Urinary bladder (tissue), 4 donors: Measurements from ENCODE around the gene SPATA25. TPM values are rescaled to one million over a fixed set of nuclear protein-coding genes. Genes with fewer than 3 reads are reported as not detected.
"Not testable (repeated sequence)": the region's sequence is repeated elsewhere in the genome, so short reads cannot be mapped to it uniquely, and the experiment has no call there.

ENCODE experiments used
- DNase-seq: peaks from one replicate; pipeline ENCODE4 v3.0.0-alpha.2; 2015; ENCODE audit errors: extremely low spot score
- H3K27ac ChIP-seq: one replicate; pipeline ENCODE4 v1.5.1; 2013; ENCODE audit warnings: low read depth, mild to moderate bottlenecking, moderate library complexity
- H3K36me3 ChIP-seq: one replicate; pipeline ENCODE4 v1.6.1; 2013; ENCODE audit warnings: mild to moderate bottlenecking, moderate library complexity; ENCODE audit not compliant: insufficient read depth
- H3K4me1 ChIP-seq: one replicate; pipeline ENCODE4 v1.6.1; 2013; ENCODE audit warnings: mild to moderate bottlenecking, moderate library complexity; ENCODE audit not compliant: insufficient read depth
- H3K4me3 ChIP-seq: one replicate; pipeline ENCODE4 v1.5.1; 2013; ENCODE audit warnings: low read depth, low read length
- WGBS: extraction: QIAGEN DNeasy Blood & Tissue Kit; methylation state at CpG from one replicate; pipeline ENCODE4 v1.1.7; 2013; 5-methylcytosine and 5-hydroxymethylcytosine counted together
- polyA plus RNA-seq: library from polyadenylated mRNA; stranded (reverse); fragments of 200-250 nt; gene quantifications from one replicate; pipeline ENCODE4 v1.2.3, GENCODE V29; 2013
- total RNA-seq: library from RNA; depleted of rRNA; stranded (reverse); fragments of >200 nt; gene quantifications from one replicate; pipeline ENCODE4 v1.2.3, GENCODE V29; 2014
- donor health status: healthy with polysubstance abuse.
- donor health status: healthy.

SPATA25 gene
- total and polyA plus RNA-seq, 2 donors, result 1.7 to 3.8 TPM

DNA sequence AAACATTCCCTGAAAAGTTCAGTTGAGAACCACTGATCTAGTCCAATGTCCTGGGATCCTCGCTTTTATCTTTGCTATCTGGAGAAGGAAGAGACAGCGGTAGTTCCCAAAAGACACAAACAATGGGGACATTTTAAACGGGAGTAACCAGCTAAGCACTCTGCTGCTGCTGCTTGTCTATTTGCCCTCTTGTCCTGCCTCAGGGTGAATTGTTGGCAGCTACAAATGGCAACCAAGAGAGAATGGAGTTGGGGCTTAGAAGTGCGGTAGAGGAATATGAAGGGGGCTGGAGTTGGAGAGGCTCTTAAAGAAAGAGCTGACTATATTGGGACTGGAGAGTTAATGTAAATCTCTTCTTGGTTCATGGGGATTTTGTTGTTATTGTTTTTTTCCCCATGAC lies 12.8 kb downstream of the SPATA25 start:
- Histone ChIP-seq H3K27ac (no peak overlapping the region), H3K4me1 (no peaks in the 10 kb centered on the region), H3K4me3 (no peak overlapping the region), H3K36me3 (no peaks in the 10 kb centered on the region)
- 83% methylated on average over 4 of the region's 4 CpGs for WGBS
- no peak for DNase-seq

DNA sequence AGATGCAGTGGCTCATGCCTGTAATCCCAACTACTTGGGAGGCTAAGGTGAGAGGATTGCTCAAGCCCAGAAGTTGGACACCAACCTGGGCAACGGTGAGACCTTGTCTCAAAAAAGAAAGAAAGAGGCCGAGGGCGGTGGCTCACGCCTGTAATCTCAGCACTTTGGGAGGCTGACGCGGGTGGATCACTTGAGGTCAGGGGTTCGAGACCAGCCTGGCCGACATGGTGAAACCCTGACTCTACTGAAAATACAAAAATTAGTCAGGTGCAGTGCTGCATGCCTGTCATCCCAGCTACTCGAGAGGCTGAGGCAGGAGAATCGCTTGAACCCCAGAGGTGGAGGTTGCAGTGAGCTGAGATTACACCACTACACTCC lies 13.3 kb downstream of the SPATA25 start:
- H3K36me3 ChIP-seq, H3K4me3 ChIP-seq, H3K4me1 ChIP-seq, DNase-seq, H3K27ac ChIP-seq: not testable (repeated sequence)
- 95% methylated on average over 10 of the region's 10 CpGs for WGBS

DNA sequence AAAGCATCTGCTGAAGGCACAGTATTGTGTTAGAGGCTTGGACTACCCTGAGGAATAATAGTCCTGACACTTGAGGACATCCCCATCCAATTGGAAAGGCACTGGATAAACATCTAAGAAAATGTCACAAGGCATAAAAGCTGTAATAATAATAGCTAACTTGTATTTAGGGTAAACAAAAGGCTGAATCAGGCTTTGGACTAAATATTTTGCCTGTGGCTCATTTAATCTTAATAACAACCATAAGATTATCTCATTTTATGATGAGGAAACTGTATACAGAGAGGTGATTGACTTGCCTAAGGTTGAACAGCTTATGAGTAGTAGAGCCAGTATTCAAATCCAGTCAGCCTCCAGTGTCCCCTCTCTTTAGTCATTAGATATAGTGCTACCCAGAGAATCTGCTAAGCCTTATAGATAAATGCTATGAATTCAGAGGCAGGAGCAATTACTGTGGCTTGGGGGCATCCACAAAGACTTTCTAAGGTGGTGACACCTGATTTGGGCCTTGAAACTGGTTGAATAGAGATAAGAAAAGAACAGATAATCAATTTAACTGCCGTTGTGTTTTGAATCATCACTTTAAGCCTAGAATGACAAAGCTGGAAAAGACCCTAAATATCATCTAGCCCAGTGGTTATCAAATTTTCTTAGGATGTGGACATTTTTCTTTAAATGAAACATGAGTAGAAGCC lies 13.9 kb downstream of the SPATA25 start:
- DNase-seq, result no peak
- Histone ChIP-seq H3K36me3 (no peaks in the 10 kb centered on the region), H3K27ac (no peak overlapping the region), H3K4me3 (no peak overlapping the region), H3K4me1 (no peaks in the 10 kb centered on the region)
- 79% methylated on average over 1 of the region's 1 CpG for WGBS

DNA sequence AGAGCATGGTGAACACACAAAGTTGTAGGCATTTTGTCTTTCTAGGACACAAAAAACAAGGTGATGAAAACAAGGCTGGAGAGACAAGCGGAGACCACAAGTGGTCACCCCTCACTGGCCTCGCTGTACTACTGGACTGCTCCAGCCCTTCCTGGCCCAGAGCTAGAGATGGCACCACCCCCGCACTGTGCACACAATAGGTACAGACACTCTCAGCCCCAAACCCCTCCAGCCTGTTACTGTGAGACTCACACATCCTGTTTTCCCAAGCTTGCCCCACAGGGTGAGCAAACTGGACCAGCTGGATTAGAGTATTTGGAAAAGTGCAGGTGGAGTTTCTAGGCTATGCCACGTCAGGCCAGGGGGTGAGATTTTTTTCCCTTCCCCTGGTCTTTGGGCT lies 14.8 kb downstream of the SPATA25 start:
- H3K27ac ChIP-seq, result no peak overlapping the region
- H3K4me3 ChIP-seq, result no peak overlapping the region
- no peaks in the 10 kb centered on the region for H3K4me1 ChIP-seq
- WGBS, result 92% methylated on average over 4 of the region's 4 CpGs
- no peak for DNase-seq
- no peaks in the 10 kb centered on the region for H3K36me3 ChIP-seq

DNA sequence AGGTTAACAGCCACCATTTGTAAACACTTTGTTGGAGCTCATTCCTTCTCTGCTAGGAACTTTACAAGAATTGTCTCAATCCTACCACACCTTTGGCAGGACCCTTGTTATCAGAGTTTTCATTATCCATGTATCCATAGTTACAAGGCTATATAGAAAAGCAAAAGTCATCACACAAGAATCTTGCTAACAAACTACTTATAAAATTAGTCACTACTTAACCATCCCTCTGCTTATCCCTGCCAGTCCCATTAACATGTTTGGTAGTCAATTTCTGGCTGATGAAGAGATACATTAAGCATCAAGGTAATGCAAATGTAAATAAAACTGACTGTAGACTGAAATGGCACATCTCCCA lies 19.6 kb downstream of the SPATA25 start:
- no peak overlapping the region for H3K4me3 ChIP-seq
- DNase-seq, result no peak
- H3K27ac ChIP-seq, result no peak overlapping the region
- H3K36me3 ChIP-seq, result no peaks in the 10 kb centered on the region
- no peaks in the 10 kb centered on the region for H3K4me1 ChIP-seq

DNA sequence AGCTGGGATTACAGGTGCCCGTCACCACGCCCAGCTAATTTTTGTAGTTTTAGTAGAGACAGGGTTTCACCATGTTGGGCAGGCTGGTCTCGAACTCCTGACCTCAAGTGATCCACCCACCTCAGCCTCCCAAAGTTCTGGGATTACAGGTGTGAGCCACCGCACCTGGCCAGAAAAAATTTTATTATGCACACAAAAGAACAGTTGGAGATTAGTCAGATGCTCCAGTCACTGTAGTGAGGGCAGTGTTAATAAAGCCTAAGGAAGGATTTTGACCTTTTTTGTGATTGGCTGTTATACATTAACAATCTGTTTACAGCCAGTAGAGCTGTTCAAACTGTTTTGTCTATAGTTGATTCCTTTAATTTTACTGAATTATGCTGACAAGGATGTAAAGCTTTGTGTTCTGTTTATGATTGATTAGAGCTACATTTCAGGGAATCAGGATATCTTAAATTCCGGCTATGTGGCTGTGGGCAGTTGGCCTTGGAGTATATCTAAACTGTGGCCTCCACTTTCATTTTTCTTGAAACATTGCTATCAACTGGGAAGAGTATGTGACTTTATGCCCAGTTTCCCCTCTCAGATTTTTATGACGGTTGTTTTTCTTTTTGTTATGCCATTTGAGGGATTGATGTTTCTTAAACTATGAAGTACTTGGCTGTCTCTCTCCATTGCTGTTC lies 20.1 kb downstream of the SPATA25 start:
- WGBS, result 83% methylated on average over 6 of the region's 6 CpGs
- no peaks in the 10 kb centered on the region for H3K36me3 ChIP-seq
- no peak overlapping the region for H3K27ac ChIP-seq
- no peak overlapping the region for H3K4me3 ChIP-seq
- H3K4me1 ChIP-seq, result no peaks in the 10 kb centered on the region
- DNase-seq, result no peak

DNA sequence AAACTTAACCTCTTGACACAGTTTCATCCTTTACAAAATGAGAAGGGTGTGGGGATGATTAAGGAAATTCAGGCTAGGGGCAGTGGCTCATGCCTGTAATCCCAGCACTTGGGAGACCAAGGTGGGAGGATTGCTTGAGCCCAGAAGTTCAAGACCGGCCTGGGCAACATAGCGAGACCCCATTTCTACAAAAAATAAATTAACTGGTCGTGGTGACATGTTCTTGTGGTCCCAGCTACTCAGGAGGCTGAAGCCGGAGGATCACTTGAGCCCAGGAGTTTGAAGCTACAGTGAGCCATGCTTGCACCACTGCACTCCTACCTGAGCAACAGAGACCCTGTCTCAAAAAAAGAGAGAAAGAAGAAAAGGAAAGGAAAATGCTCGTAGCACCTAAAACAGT lies 21.0 kb downstream of the SPATA25 start:
- no peak for DNase-seq
- WGBS, result 94% methylated on average over 5 of the region's 5 CpGs
- H3K4me1 ChIP-seq, result no peaks in the 10 kb centered on the region
- no peaks in the 10 kb centered on the region for H3K36me3 ChIP-seq
- no peak overlapping the region for H3K27ac ChIP-seq
- H3K4me3 ChIP-seq, result no peak overlapping the region

DNA sequence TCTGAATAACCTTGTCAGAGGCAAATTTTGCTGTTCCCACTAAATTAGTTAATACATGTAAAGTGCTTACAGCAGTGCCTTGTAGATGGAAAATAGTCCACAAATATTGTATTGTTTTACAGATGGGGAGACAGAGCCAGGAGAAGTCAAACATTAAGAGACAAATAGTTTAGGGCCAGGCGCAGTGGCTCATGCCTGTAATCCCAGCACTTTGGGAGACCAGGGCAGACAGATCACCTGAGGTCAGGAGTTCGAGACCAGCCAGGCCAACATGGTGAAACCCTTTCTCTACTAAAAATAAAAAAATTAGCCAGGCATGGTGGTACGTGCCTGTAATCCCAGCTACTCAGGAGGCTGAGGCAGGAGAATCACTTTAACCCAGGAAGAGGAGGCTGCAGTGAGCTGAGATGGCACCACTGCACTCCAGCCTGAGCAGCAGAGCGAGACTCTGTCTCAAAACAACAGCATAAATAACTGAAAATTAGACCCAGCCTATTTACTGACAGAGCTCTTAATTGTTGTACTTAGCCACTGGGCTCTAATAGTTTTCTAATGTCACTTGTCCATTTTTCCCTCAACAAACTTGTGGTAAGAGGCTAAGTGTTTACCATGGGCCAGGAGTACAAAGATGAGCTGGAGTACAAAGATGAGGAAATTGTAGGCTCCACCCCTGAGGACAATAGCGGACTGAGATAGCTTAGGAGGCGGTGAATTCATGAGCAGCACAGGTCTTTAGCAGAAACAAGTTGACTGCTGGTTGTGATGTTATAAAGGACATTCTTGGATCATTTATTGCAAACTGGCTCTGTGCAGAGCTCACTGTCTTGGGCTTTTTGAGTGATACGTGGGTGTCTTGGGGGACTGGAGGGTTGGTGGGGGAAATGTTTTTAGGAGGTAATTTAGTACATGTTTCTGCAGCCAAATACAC lies 23.6 kb downstream of the SPATA25 start:
- no peak for DNase-seq
- Histone ChIP-seq H3K27ac (no peak overlapping the region), H3K4me3 (no peak overlapping the region), H3K4me1 (no peaks in the 10 kb centered on the region), H3K36me3 (no peaks in the 10 kb centered on the region)
- WGBS, result 90% methylated on average over 7 of the region's 7 CpGs

DNA sequence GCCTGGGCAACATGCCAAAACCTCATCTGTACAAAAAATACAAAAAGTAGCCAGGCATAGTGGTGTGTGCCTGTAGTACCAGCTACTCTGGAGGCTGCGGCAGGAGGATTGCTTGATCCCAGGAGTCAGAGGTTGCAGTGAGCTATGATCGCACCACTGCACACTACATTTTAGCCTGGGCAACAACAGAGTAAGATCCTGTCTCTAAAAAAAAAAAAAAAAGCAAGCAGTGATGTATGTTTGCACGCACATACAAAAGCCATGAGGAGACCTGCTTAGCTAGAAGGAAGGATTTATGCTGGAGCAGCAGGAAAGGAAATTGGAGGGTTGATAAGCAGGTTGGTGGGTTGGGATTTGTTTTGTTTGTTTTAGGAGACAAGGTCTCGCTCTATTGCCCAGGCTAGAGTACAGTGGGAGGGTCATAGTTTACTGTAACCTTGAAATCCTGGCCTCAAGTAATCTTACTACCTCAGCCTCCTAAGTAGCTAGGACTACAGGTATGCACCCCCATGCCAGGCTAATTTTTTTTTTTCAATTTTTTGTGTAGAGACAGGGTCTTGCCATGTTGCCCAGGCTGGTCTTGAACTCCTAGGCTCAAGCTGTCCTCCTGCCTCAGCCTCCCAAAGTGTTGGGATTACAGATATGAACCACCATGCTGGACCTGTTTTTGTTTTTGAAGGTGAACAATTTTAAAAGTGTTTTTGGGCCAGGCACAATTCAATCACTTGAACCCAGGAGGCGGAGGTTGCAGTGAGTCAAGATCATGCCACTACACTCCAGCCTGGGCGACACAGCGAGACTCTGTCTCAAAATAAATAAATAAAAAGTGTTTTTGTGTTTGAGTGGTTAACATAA lies 26.0 kb downstream of the SPATA25 start:
- H3K4me1 ChIP-seq, result no peaks in the 10 kb centered on the region
- DNase-seq, result no peak
- 91% methylated on average over 7 of the region's 7 CpGs for WGBS

DNA sequence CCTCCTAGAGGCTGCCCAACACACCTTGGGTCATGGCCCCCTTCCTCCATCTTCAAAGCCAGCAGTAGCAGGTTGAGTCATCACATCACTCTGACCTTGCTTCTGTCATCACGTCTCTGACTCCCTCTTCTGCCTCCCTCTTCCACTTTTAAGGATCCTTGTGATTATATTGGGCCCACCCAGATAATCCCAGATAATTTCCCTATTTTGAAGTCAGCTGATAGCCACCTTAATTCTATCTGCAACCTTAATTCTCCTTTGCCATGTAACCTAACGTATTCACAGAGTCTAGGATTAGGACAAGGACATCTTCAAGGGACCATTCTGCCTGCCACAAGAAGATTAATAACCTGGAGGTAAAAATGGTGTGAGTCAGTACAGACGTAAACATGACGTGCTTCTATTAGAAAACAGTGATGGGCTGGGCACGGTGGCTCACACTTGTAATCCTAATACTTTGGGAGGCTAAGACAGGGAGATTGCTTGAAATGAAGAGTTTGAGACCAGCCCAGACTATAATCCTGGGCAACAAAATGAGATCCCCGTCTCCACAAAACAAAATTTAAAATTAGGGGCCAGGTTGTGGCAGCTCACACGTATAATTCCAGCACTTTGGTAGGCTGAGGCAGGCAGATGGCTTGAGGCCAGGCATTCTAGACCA lies 26.7 kb downstream of the SPATA25 start:
- H3K27ac ChIP-seq, result no peak overlapping the region
- H3K4me3 ChIP-seq, result no peak overlapping the region
- DNase-seq, result no peak
- WGBS, result 69% methylated on average over 7 of the region's 7 CpGs
- no peaks in the 10 kb centered on the region for H3K36me3 ChIP-seq
- H3K4me1 ChIP-seq, result no peaks in the 10 kb centered on the region

More for the DNA sequence above, 26.0 kb downstream of the SPATA25 start:
- Histone ChIP-seq H3K4me3 (no peak overlapping the region), H3K27ac (no peak overlapping the region), H3K36me3 (no peaks in the 10 kb centered on the region)

DNA sequence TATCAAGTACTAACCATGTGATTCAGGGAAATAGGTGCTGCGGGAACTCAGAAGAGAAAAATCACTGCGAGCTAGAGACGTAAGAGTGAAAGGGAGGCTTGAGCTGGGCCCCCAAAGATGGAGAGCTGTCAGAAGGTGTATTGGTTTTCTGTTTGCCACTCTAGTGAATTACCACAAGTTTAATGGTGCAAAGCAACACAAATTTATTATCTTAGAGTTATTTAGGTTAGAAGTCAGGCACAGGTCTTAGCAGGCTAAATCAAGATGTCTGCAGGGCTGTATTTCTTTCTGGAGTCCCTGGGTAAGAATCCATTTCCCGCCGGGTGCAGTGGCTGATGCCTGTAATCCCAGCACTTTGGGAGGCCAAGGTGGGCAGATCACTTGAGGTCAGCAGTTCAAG lies 27.5 kb downstream of the SPATA25 start:
- H3K36me3 ChIP-seq, result no peaks in the 10 kb centered on the region
- DNase-seq, result no peak
- H3K4me1 ChIP-seq, result peaks cover 2% of the 10 kb centered on the region
- 90% methylated on average over 5 of the region's 5 CpGs for WGBS
- no peak overlapping the region for H3K27ac ChIP-seq
- H3K4me3 ChIP-seq, result no peak overlapping the region

DNA sequence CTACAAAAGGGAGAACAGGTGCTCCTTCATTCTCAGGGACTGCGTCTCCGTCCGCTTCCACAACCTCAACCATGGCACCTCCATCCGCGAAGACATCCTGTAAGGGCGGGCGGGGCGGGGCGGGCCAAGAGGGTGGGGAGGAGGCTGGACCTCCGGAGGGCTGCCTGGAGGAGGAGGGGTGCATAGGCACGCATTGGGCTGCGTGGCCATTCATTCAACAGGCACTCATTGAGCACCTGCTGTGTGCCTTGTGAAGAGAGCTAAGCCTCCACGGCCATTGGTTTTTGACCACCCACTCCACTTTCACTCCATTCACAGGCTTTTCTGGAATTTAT lies 29.6 kb downstream of the SPATA25 start:
- Histone ChIP-seq H3K36me3 (no peaks in the 10 kb centered on the region), H3K4me3 (peak overlapping the region; percentile 91), H3K27ac (peak overlapping the region; percentile 68), H3K4me1 (peaks cover 3% of the 10 kb centered on the region)
- WGBS, result 8% methylated on average over 13 of the region's 13 CpGs
- no peak for DNase-seq
